ENCODE results near the gene RANBP3L.
"Not testable (repeated sequence)": the region's sequence is repeated elsewhere in the genome, so short reads cannot be mapped to it uniquely, and the experiment has no call there.

Gene RANBP3L

GRCh38 chr5:36285837-36286615, 15.7 kb downstream of the RANBP3L start:
- DNase-seq (ENCODE audit: low read depth), result no peak

GRCh38 chr5:36283775-36284174, 17.9 kb downstream of the RANBP3L start:
- not testable (repeated sequence) for DNase-seq (ENCODE audit: low read depth)

- no peak for DNase-seq (ENCODE audit: low read depth)
These were observed 20.1 kb downstream of the RANBP3L start for GRCh38 chr5:36281626-36282025.

GRCh38 chr5:36279054-36279698, 22.5 kb downstream of the RANBP3L start:
- DNase-seq (ENCODE audit: low read depth), result no peak

GRCh38 chr5:36277521-36278176, 24.1 kb downstream of the RANBP3L start:
- DNase-seq (ENCODE audit: low read depth), result no peak

- DNase-seq (ENCODE audit: low read depth), result no peak
These were observed 24.8 kb downstream of the RANBP3L start for GRCh38 chr5:36276864-36277263.

GRCh38 chr5:36273809-36274526, 27.7 kb downstream of the RANBP3L start:
- no peak for DNase-seq (ENCODE audit: low read depth)

DNA sequence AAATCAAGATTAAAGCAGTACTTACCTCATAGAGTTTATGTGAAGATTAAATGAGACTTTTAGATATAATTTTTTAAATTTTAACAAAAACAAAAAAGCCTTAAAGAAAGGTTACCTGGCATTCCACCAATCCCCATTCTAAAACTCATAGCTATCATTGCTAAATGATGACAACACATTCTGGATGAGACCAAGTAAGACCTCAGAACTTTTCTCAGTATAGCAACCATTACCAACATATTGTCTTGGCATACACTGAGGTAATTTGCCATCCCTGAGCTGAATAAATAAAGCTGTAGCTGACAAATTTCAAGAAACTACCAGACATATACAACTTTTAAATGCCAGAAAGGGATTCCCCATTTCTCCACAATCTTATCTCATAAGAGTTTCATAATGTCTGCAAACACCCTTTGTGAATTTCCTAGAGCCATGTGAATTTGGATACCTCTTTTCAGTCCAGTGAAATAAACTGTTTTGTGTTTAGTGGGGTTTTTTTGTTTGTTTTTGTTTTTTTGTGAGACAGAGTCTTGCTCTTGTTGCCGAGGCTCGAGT, 29.5 kb downstream of the RANBP3L start:
- DNase-seq (ENCODE audit: low read depth), result no peak

DNA sequence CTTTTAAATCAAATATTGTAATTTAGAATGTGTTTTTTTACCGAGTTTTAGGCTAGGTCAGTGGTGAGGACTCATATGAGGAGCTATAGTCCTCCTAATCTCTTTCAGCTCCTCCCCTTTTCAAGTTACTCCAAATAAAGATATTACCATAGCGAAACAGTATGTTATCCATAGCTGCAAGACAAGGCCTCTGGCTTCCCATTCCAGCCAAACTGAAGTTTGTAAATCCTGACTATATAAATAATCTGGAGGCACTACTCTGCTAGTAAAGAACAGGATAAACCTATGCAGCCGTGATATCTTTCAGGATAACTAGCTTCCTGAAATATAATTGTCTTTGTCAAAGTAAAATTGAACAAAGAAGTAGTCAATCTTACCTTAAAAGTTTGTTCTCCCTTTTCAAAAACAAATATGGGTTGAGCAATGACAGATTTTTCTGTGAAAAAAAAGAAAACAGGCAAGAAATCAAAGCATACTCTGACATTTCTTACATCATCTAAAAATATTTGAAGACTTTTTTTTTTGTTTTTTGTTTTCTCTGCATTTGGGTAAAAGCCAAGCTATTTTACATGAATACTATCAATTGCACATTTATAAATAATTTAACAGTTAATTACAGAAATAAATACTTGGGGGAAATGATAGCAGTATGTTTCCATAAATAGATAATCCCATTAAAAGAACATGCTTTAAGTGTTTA, 30.7 kb downstream of the RANBP3L start:
- DNase-seq (ENCODE audit: low read depth), result no peak

DNA sequence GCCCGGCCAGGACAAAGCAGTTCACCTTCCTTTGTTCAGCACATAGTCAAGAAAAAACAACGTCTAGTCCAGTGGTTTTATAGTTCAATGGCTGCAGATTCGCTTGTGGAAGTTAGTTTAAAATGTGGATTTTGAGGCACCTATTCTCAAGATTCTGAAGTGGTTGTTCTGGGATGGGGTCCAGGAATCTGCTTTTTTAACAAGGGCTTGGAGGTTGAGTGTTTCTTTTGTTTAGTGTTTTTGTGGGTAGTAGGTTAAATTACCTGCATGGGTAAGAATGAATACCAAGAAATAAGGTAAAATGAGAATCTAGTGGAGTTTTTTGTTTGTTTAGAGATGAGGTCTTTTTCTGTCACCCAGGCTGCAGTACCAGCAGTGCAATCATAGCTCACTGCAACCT, 31.5 kb downstream of the RANBP3L start:
- DNase-seq (ENCODE audit: low read depth), result no peak

DNA sequence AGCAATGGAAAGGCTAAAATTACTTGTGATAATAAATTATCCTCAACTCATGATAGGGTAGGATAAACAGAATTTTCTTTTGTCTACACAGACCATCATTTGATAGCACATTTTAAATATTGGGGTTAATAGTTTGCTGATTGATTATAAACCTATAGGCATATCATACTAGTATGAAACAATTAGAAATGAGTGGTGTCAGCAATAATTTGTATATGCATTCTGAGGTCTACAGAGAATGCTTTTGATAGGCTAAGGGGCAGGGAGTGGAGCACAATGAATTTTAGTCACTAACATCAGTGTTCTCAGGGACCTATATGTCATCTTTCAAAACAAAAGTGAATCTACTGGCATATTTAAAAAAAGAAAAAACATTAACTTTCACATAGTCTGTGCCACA, 32.2 kb downstream of the RANBP3L start:
- DNase-seq (ENCODE audit: low read depth), result no peak

DNA sequence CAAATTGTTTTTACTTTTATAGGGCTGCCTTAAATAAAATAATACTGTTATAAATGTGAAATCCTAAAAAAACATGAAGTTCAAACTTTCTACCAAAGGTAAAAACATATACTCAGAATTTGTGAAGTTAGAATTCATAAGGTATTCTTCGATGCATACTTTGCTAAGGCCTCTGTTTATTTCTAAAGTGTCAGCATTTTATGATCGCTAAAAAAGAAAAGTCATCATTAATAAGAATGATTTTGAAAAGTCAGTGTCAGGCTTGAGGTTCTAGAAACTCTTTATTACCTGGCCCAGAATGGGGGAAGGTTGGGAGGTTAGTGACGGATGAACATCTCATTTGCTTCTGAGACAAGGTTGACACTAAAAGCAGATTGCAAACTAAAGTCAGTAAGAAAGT, 33.8 kb downstream of the RANBP3L start:
- no peak for DNase-seq (ENCODE audit: low read depth)

GRCh38 chr5:36264202-36264760, 37.4 kb downstream of the RANBP3L start:
- no peak for DNase-seq (ENCODE audit: low read depth)

- no peak for DNase-seq (ENCODE audit: low read depth)
These were observed 40.5 kb downstream of the RANBP3L start for GRCh38 chr5:36261186-36261585.

- no peak for DNase-seq (ENCODE audit: low read depth)
These were observed 48.1 kb downstream of the RANBP3L start for GRCh38 chr5:36253575-36253974.

GRCh38 chr5:36252722-36253365, 48.9 kb downstream of the RANBP3L start:
- DNase-seq (ENCODE audit: low read depth), result no peak

- no peak for DNase-seq (ENCODE audit: low read depth)
These were observed 50.5 kb downstream of the RANBP3L start for GRCh38 chr5:36251218-36251617.

DNA sequence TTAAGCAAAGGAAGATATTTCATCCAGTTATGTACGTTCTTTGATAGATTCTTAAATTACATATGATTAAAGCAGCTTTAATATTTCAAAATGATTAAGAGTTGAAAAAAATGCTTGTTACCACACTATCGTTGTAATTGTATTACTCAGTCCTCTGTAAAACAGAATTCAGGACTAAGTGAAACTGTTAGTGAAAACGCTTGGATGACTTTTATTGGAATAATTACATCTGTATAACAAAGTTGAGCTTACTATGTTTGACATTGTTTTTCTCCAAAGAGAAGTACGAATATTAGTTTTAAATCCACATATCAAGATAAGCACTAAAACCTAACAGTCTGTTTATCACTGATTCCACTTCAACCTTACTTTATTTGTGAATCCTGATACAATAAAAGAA, 51.3 kb downstream of the RANBP3L start:
- no peak for DNase-seq (ENCODE audit: low read depth)

DNA sequence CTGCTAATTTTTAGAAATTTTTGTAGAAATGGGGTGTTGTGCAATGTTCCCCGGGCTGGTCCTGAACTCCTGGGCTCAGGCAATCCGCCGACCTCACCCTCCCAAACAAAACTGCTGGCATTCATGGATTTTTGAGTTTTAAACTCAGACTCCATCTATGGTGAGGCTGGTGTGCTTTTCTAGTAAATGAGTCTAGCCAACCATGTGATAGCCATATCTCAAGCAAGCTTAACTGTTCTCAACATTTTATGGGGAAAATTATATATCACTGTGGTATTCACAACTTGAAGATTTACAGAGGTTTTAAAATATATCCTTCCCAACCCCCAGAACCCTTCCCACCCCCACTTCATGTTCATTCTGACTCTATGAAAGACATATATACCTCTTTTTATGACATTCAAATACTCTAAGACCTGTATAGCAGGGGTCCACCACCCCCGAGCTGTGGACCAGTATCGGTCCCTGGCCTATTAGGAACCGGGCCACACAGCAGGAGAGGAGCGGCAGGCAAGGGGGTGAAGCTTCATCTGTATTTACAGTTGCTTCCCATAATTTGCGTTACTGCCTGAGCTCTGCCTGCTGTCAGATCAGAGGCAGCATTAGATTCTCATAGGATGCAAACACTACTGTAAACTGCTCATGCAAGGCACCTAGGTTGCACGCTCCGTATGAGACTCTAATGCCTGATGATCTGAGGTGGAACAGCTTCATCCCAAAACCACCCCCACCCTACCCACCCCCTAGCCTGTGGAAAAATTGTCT, 55.5 kb downstream of the RANBP3L start:
- DNase-seq (ENCODE audit: low read depth), result no peak

DNA sequence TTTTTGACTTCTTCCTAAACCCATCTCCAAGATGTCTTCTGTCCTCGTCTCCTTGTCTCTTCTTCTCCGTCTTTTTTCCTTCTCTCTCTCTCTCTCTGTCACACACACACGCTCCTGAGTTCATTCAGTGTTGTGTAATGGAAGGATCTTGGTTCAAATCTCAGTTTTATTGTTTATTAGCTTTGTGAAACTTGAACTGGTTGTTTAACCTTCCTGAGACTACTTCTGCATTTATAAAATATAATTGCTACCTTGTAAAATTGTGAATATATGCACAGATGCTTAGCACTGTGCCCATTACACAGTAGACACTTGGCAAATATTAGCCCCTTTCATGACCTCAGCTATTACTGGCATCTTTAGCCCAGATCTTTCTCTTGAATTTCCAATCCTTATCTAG, 57.6 kb downstream of the RANBP3L start:
- DNase-seq (ENCODE audit: low read depth), result no peak

Data from T-helper 22 cell (primary cell).